H1 (cell line): ENCODE measurements around the gene BSG. TPM values are rescaled to one million over a fixed set of nuclear protein-coding genes. Genes with fewer than 3 reads are reported as not detected.

ENCODE experiments used
- BCL11A ChIP-seq, 2 experiments: IDR thresholded peaks; one replicate each; pipeline ENCODE4 v1.6.1; 2011; ENCODE audit warnings: low read depth in 2 of 2, low read length in 2 of 2, mild to moderate bottlenecking in 2 of 2
- CHD7 ChIP-seq: fragments of 300-600 bp; sonication (generic); IDR thresholded peaks from 2 replicates; pipeline ENCODE4 v1.7.1; 2012; ENCODE audit warnings: low read length, moderate library complexity, mild to moderate bottlenecking, inconsistent platforms; ENCODE audit not compliant: insufficient replicate concordance
- CREB1 ChIP-seq: IDR thresholded peaks from 2 replicates; pipeline ENCODE4 v1.6.1; 2012; ENCODE audit warnings: inconsistent platforms
- GABPA ChIP-seq: IDR thresholded peaks from 2 replicates; pipeline ENCODE4 v1.6.1; 2011; ENCODE audit warnings: mild to moderate bottlenecking, low read length, moderate library complexity, borderline replicate concordance; ENCODE audit not compliant: insufficient read depth
- RFX5 ChIP-seq: IDR thresholded peaks from 2 replicates; pipeline ENCODE4 v1.6.1; 2011; ENCODE audit warnings: low read depth, low read length, improper control_type of control experiment, borderline replicate concordance
- RNF2 ChIP-seq: fragments of 200-900, 300-1000 bp; sonication (generic); IDR thresholded peaks from 2 replicates; pipeline ENCODE4 v1.7.1; 2016; ENCODE audit warnings: borderline replicate concordance, low read depth, mild to moderate bottlenecking, antibody characterized with exemption, low read length; ENCODE audit not compliant: poor library complexity, severe bottlenecking; ENCODE audit errors: missing control alignments
- SIRT6 ChIP-seq: IDR thresholded peaks from one replicate; pipeline ENCODE4 v1.7.1; 2012; ENCODE audit warnings: low read length, inconsistent platforms
- SP1 ChIP-seq: IDR thresholded peaks from 2 replicates; pipeline ENCODE4 v1.6.1; 2011; ENCODE audit warnings: low read depth, low read length
- TBP ChIP-seq: IDR thresholded peaks from 2 replicates; pipeline ENCODE4 v1.6.1; 2011; ENCODE audit warnings: low read depth, low read length, improper control_type of control experiment
- polyA plus RNA-seq, 7 experiments: library from polyadenylated mRNA; depleted of rRNA in 3 of 7; stranded (reverse) in 5 of 7; unstranded in 2 of 7; fragments of >200 nt in 5 of 7; fragments of 200-250 nt in 2 of 7; gene quantifications; 1 replicate in 5 of 7; 2 replicates in 1 of 7; 4 replicates in 1 of 7; pipeline versions ENCODE4 v1.2.1 to v1.2.3, GENCODE V29; 2011 to 2013; ENCODE audit warnings: missing spikeins in 2 of 7, mixed read lengths in 2 of 7
- total RNA-seq: library from RNA; stranded (reverse); fragmentation: NEBNext Ultra II Directional; extraction: Animal tissue kit (Norgen Biotek cat#: 25700); gene quantifications from 2 replicates; pipeline ENCODE4 v1.2.1, GENCODE V29; 2021
- TF ChIP-seq, protein P1 (sequence below): IDR thresholded peaks from 2 replicates; pipeline ENCODE4 v1.6.1; 2011; ENCODE audit warnings: low read depth, mild to moderate bottlenecking, low read length; ENCODE audit not compliant: insufficient read depth

The BSG gene
- total and polyA plus RNA-seq, 2 of the 8 experiments (the other 6 are each of a cell fraction or from before 2014, with no cell fraction given) = 726 to 1,055 TPM

GRCh38 chr19:532561-533363 is 39.6 kb upstream of the BSG start (continued):
- no peak for TF ChIP-seq CHD7
- TF ChIP-seq SIRT6 = no peak
- no peak for TF ChIP-seq CREB1
- TF ChIP-seq TBP = peak; percentile 32; the same call in 1 of the 2 replicates
- no peak for TF ChIP-seq SP1
- TF ChIP-seq RFX5 = no peak
- TF ChIP-seq GABPA = no peak
- TF ChIP-seq, protein P1, sequence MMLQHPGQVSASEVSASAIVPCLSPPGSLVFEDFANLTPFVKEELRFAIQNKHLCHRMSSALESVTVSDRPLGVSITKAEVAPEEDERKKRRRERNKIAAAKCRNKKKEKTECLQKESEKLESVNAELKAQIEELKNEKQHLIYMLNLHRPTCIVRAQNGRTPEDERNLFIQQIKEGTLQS = no peak
- no peak for TF ChIP-seq RNF2
- TF ChIP-seq BCL11A (IDR thresholded peaks at IDR 0.05; ENCODE audit: low read depth in 2 of 2, low read length in 2 of 2) = no peak
